IMR-90 (cell line): ENCODE measurements around the gene SDCCAG8. TPM values are rescaled to one million over a fixed set of nuclear protein-coding genes. Genes with fewer than 3 reads are reported as not detected.
A peak's percentile ranks its signal among the peaks of the same experiment; 100 is the strongest.

Experiments used
- ATAC-seq: fragments of 200-7000 bp; cut with Tn5 transposase; 2 replicates; pipeline ENCODE4 v1.9.1; 2020; ENCODE audit warnings: low read depth, mild to moderate bottlenecking, moderate library complexity
- BruUV-seq: library from RNA; stranded (reverse); fragments of 400-500 nt; replicated peaks from 2 replicates; lab custom pipeline; 2021; lab: Mats Ljungman, UMichigan
- CTCF ChIA-PET: fragments of 300-600 bp; formaldehyde crosslinking; extraction: SDS; loops from one replicate; lab custom pipeline; 2021; ENCODE audit warnings: antibody characterized with exemption; lab: Yijun Ruan, JAX
- POLR2A ChIA-PET: fragments of 300-600 bp; sonication (Branson Sonifier 250); formaldehyde crosslinking; loops from one replicate; lab custom pipeline; 2022; ENCODE audit warnings: antibody characterized with exemption; ENCODE audit not compliant: unreplicated experiment; lab: Charles Lee
- DNase-seq: peaks from one replicate; pipeline ENCODE4 v3.0.0; 2013
- H2AFZ ChIP-seq: replicated peaks from 2 replicates; pipeline ENCODE3; 2013; ENCODE audit warnings: low read length, mild to moderate bottlenecking; ENCODE audit not compliant: poor library complexity
- H2AK5ac ChIP-seq: 2 replicates; pipeline ENCODE4 v1.6.1; 2013; ENCODE audit warnings: low read depth, low read length, inconsistent platforms
- H2AK9ac ChIP-seq: replicated peaks from 2 replicates; pipeline ENCODE3; 2013; ENCODE audit warnings: mild to moderate bottlenecking, low read depth, low read length, moderate library complexity; ENCODE audit not compliant: poor library complexity
- H2BK120ac ChIP-seq: 2 replicates; pipeline ENCODE4 v1.6.1; 2013; ENCODE audit warnings: low read depth, low read length, inconsistent platforms
- H2BK15ac ChIP-seq: 3 replicates; pipeline ENCODE4 v1.6.1; 2013; ENCODE audit warnings: low read depth, low read length, inconsistent platforms
- H2BK20ac ChIP-seq: 2 replicates; pipeline ENCODE4 v1.6.1; 2013; ENCODE audit warnings: low read depth, mild to moderate bottlenecking, inconsistent platforms, low read length, moderate library complexity
- H2BK5ac ChIP-seq: 2 replicates; pipeline ENCODE4 v1.6.1; 2013; ENCODE audit warnings: mild to moderate bottlenecking, low read depth, low read length, inconsistent platforms; ENCODE audit not compliant: poor library complexity, severe bottlenecking
- H3K14ac ChIP-seq: replicated peaks from 2 replicates; pipeline ENCODE4 v1.6.1; 2013; ENCODE audit warnings: low read depth, low read length, inconsistent platforms
- H3K18ac ChIP-seq: 2 replicates; pipeline ENCODE4 v1.6.1; 2013; ENCODE audit warnings: low read depth, low read length, control low read depth
- H3K23ac ChIP-seq: 2 replicates; pipeline ENCODE4 v1.6.1; 2013; ENCODE audit warnings: low read depth, low read length, inconsistent platforms
- H3K27ac ChIP-seq: 2 replicates; pipeline ENCODE4 v1.5.1; 2013; ENCODE audit warnings: mild to moderate bottlenecking, control low read depth, low read length; ENCODE audit not compliant: insufficient read depth
- H3K27me3 ChIP-seq: 2 replicates; pipeline ENCODE4 v1.6.1; 2013; ENCODE audit warnings: low read length; ENCODE audit not compliant: control insufficient read depth, insufficient read depth
- H3K36me3 ChIP-seq: 2 replicates; pipeline ENCODE4 v1.6.1; 2013; ENCODE audit warnings: low read length, mixed read lengths; ENCODE audit not compliant: control insufficient read depth, insufficient read depth
- H3K4ac ChIP-seq: 2 replicates; pipeline ENCODE4 v1.6.1; 2013; ENCODE audit warnings: low read depth, low read length, inconsistent platforms
- H3K4me1 ChIP-seq: 2 replicates; pipeline ENCODE4 v1.6.1; 2013; ENCODE audit warnings: low read length, mixed read lengths; ENCODE audit not compliant: control insufficient read depth, insufficient read depth
- H3K4me2 ChIP-seq: 2 replicates; pipeline ENCODE4 v1.6.1; 2013; ENCODE audit warnings: low read depth, mild to moderate bottlenecking, control low read depth, low read length, moderate library complexity
- H3K4me3 ChIP-seq: 2 replicates; pipeline ENCODE4 v1.5.1; 2013; ENCODE audit warnings: low read depth, mild to moderate bottlenecking, control low read depth, low read length, moderate library complexity; ENCODE audit not compliant: insufficient read depth
- H3K56ac ChIP-seq: 2 replicates; pipeline ENCODE4 v1.6.1; 2013; ENCODE audit warnings: low read length, inconsistent platforms; ENCODE audit not compliant: insufficient read depth; ENCODE audit errors: extremely low read depth
- H3K79me1 ChIP-seq, 2 experiments: 2 replicates each; pipeline ENCODE4 v1.6.1; 2013; ENCODE audit warnings: low read length in 2 of 2, inconsistent platforms in 1 of 2, low read depth in 1 of 2
- H3K9ac ChIP-seq: 2 replicates; pipeline ENCODE4 v1.6.1; 2013; ENCODE audit warnings: low read depth, low read length, control low read depth
- H3K9me1 ChIP-seq: 2 replicates; pipeline ENCODE4 v1.6.1; 2013; ENCODE audit warnings: low read length, inconsistent platforms; ENCODE audit not compliant: insufficient read depth
- H3K9me3 ChIP-seq: 2 replicates; pipeline ENCODE4 v1.6.1; 2013; ENCODE audit warnings: low read length; ENCODE audit not compliant: control insufficient read depth, insufficient read depth
- H4K20me1 ChIP-seq: 2 replicates; pipeline ENCODE4 v1.6.1; 2013; ENCODE audit warnings: low read length, inconsistent platforms; ENCODE audit not compliant: insufficient read depth
- H4K5ac ChIP-seq: 2 replicates; pipeline ENCODE4 v1.6.1; 2013; ENCODE audit warnings: mild to moderate bottlenecking, low read depth, low read length, control low read depth
- H4K8ac ChIP-seq, 2 experiments: 2 replicates each; pipeline ENCODE4 v1.6.1; 2013; ENCODE audit warnings: low read depth in 2 of 2, low read length in 2 of 2, control low read depth in 1 of 2, inconsistent platforms in 1 of 2
- H4K91ac ChIP-seq: 2 replicates; pipeline ENCODE4 v1.6.1; 2013; ENCODE audit warnings: low read depth, low read length, inconsistent platforms; ENCODE audit not compliant: insufficient read depth
- CEBPB ChIP-seq: IDR thresholded peaks from 2 replicates; pipeline ENCODE4 v1.6.1; 2012; ENCODE audit warnings: low read depth, low read length, improper control_type of control experiment
- WGBS, 2 experiments: methylation state at CpG; one replicate each; pipeline versions ENCODE4 v1.1.5 to v1.1.7; 2013; ENCODE audit warnings: missing lambda C conversion rate in 2 of 2; ENCODE audit not compliant: insufficient read length in 1 of 2; ENCODE audit errors: extremely low coverage in 2 of 2; 5-methylcytosine and 5-hydroxymethylcytosine counted together
- dilution Hi-C: fragments of 300-500 bp; cut with HindIII; formaldehyde crosslinking; loops from one replicate; pipeline ENCODE4 v1.14.3; 2018; ENCODE audit warnings: low sequenced_read_pairs; ENCODE audit not compliant: unreplicated experiment
- in situ Hi-C: fragments of 300-500 bp; cut with MboI; formaldehyde crosslinking; loops from 3 replicates; pipeline ENCODE4 v1.14.3; 2019; ENCODE audit warnings: low sequenced_read_pairs, inconsistent platforms, mixed read lengths
- intact Hi-C: fragments of 100-400 bp; cut with micrococcal nuclease; formaldehyde crosslinking; loops from 2 replicates; pipeline ENCODE4 v1.10.0; 2022
- polyA plus RNA-seq, 3 experiments: library from polyadenylated mRNA; depleted of rRNA; stranded (reverse); fragments of >200 nt; gene quantifications; 2 replicates each; pipeline ENCODE4 v1.2.3, GENCODE V29; 2012; ENCODE audit warnings: low replicate concordance in 1 of 3
- total RNA-seq: library from RNA; depleted of rRNA; stranded (reverse); fragments of >200 nt; gene quantifications from 2 replicates; pipeline ENCODE4 v1.2.3, GENCODE V29; 2012

Gene SDCCAG8
- total and polyA plus RNA-seq, 2 of the 4 experiments (the other 2 are of a cell fraction), result 25.2 to 46.8 TPM

DNA sequence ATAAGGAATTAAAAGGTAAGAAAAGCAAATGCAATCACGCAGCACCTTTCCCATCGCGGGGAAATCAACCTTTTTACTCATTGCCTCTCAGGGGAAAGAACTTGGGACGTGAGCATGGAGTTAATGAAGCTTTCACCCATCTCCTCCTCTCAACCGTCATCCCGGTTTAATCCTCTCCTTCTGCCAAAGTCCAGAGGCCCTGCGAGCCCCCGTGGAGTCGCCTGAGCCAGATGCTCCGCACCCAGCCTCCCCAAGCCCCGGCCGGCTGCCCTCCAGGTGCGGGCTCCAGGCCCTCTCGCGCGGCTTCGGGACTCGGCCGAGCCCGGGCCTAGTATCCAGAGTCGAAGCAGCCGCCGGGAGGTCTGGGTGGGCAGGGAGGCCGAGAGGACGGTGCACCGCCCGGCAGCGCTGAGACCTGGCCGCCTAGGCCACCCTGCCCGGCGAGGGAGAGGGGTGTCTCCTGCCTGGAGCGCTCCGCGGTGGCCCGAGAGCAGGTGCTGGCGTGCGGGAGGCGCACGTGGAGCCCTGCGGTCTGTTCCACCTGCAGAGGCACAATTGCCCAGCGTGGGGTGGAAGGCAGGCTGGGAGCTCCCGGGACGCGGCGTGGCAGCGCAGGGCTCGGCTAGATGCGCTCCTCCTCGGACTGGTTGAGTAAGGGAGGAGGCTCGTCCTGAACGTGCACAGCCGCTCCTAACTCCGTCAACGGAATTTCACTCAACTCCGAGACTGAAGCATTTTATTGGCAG is 218.5 kb downstream of the SDCCAG8 start:
- Histone ChIP-seq H4K5ac (peak overlapping the region; percentile 49; the same call in 1 of the 2 replicates), H4K91ac (no peak overlapping the region), H3K14ac (peak overlapping the region; percentile 63; the same call in 1 of the 2 replicates), H4K20me1 (no peaks in the 10 kb centered on the region), H3K4me2 (peak overlapping the region; percentile 37), H3K79me1 (peaks cover 0 to 5% of the 10 kb centered on the region in 2 experiments; a peak in 2 of 4 replicates), H3K56ac (no peak overlapping the region), H3K4ac (peak overlapping the region; percentile 54; the same call in 1 of the 2 replicates), H3K27me3 (no peaks in the 10 kb centered on the region), H2BK5ac (peak overlapping the region; percentile 27), H3K4me3 (no peak overlapping the region), H2AK9ac (no peak overlapping the region), H2AK5ac (no peak overlapping the region), H3K9me3 (no peaks in the 10 kb centered on the region), H3K23ac (peak overlapping the region; percentile 17; the same call in 1 of the 2 replicates), H4K8ac (peak overlapping the region in 1 of 2 experiments; percentile 77; a peak in 1 of 4 replicates), H3K9ac (no peak overlapping the region), H3K18ac (0 out of 2 replicates have a peak overlapping the region, but pooled peaks have one; percentile 17), H2BK20ac (peak overlapping the region; percentile 74; the same call in 1 of the 2 replicates), H3K9me1 (no peaks in the 10 kb centered on the region; the same call in 1 of the 2 replicates), H2BK15ac (no peak overlapping the region), H3K36me3 (0 out of 2 replicates have a peak, but pooled peaks cover 2% of the 10 kb centered on the region), H3K27ac (peak overlapping the region; percentile 16; the same call in 1 of the 2 replicates), H2AFZ (peak overlapping the region; percentile 3), H2BK120ac (0 out of 2 replicates have a peak overlapping the region, but pooled peaks have one; percentile 39), H3K4me1 (peaks cover 11% of the 10 kb centered on the region)
- BruUV-seq, result no TSS peak
- ChIA-PET POLR2A (no interaction called here), CTCF (no interaction called here)
- ATAC-seq (no peak), DNase-seq (no peak)
- intact Hi-C loops (loop anchor here (5.0 to 10.0 kb wide), 2 partner anchors 273 to 570 kb away; no protein-coding TSS in a partner anchor), in situ Hi-C loops (no loop called here), dilution Hi-C loops (no loop called here)
- TF ChIP-seq CEBPB, result no peak
- 77% methylated on average over 23 of the region's 55 CpGs; no CpG with 5 or more reads in 1 of the 2 experiments for WGBS, 2 experiments
